Measurements from ENCODE around the gene PEX12. TPM values are rescaled to one million over a fixed set of nuclear protein-coding genes. Genes with fewer than 3 reads are reported as not detected.

PEX12 gene
- total and polyA plus RNA-seq, 12 donors, result 2.6 to 11.2 (median 8.3) TPM

DNA sequence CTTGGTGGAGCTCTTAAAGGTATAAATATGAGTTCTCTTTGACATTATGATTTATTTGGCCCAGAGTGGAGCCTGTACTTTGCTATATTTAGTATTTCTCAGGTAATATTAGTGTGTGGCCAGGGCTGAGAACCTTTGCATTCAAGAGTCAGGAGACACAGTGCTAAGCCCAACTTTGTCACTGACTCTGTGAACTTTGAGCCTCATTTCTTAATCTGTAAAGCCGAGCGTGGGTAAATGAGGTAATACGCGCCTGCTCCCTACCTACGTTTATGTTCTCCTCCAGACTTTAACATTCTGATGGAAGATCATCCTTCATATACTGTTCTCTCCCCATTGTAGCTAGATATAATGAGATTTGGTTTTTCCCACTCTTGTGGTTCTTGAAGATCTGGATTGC is 19.2 kb upstream of the PEX12 start:
- Histone ChIP-seq H3K27me3 (no peaks in the 10 kb centered on the region), H3K4me3 (no peak overlapping the region), H3K9me3 (no peaks in the 10 kb centered on the region), H3K36me3 (peaks cover 0 to 92% (median 30%) of the 10 kb centered on the region in 9 donors), H3K27ac (no peak overlapping the region), H3K4me1 (peaks cover 0 to 16% (median 6%) of the 10 kb centered on the region in 9 donors)
- intact Hi-C loops (cut with DNase I), result no loop called here
- ATAC-seq (peak in 1 of 8 donors; percentile 20), DNase-seq (no peak)
- TF ChIP-seq, protein P1, sequence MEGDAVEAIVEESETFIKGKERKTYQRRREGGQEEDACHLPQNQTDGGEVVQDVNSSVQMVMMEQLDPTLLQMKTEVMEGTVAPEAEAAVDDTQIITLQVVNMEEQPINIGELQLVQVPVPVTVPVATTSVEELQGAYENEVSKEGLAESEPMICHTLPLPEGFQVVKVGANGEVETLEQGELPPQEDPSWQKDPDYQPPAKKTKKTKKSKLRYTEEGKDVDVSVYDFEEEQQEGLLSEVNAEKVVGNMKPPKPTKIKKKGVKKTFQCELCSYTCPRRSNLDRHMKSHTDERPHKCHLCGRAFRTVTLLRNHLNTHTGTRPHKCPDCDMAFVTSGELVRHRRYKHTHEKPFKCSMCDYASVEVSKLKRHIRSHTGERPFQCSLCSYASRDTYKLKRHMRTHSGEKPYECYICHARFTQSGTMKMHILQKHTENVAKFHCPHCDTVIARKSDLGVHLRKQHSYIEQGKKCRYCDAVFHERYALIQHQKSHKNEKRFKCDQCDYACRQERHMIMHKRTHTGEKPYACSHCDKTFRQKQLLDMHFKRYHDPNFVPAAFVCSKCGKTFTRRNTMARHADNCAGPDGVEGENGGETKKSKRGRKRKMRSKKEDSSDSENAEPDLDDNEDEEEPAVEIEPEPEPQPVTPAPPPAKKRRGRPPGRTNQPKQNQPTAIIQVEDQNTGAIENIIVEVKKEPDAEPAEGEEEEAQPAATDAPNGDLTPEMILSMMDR (IDR thresholded peaks at IDR 0.05), result no peak
- 71 to 75% methylated on average over 5 of the region's 5 CpGs for WGBS, 2 donors

DNA sequence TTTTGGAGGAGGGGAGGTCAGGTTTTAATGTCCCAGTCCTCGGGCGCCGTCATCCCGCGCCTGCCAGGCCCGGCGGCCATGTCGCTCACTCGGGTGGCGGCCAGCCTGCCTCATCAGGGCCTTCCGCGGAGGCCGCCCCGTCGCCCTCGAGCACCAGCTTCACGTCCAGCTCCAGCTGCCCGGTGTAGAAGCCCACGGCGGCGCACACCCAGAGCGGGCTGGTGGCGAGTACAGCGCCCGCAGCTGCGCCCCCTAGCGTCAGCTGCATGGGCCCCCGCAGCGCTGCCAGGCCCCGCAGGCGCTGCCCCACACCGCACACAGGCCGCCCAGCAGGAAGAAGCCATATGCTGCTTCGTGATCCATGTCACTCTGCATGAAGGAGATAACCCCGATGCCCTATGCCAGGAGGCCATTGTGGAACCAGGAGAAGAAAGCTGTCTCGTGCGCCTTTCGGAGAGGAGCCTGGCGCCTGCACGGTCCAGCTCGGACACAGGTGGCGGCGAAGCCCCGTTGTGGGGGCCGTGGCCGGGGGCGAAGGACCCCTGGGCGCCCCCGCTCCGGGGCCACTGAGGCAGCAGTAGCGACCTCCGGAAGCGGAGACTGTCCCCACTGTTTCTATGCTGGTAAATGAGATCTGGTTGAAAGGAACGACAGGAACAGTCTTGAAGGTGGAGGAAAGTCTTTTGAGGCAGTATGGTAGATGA is 18.3 kb upstream of the PEX12 start:
- H3K36me3 ChIP-seq, result peaks cover 0 to 83% (median 30%) of the 10 kb centered on the region in 9 donors
- no peak overlapping the region for H3K27ac ChIP-seq
- intact Hi-C loops (cut with DNase I), result no loop called here
- H3K4me3 ChIP-seq, result no peak overlapping the region
- ATAC-seq (peak in 2 of 8 donors; percentile 42 to 71), DNase-seq (no peak)
- H3K9me3 ChIP-seq, result no peaks in the 10 kb centered on the region
- TF ChIP-seq, protein P1 (IDR thresholded peaks at IDR 0.05), result peak in 1 of 9 donors; percentile 16
- no peaks in the 10 kb centered on the region for H3K27me3 ChIP-seq
- H3K4me1 ChIP-seq, result peaks cover 0 to 25% (median 7%) of the 10 kb centered on the region in 9 donors
- WGBS, 2 donors, result 84 to 85% methylated on average over 54 of the region's 54 CpGs

DNA sequence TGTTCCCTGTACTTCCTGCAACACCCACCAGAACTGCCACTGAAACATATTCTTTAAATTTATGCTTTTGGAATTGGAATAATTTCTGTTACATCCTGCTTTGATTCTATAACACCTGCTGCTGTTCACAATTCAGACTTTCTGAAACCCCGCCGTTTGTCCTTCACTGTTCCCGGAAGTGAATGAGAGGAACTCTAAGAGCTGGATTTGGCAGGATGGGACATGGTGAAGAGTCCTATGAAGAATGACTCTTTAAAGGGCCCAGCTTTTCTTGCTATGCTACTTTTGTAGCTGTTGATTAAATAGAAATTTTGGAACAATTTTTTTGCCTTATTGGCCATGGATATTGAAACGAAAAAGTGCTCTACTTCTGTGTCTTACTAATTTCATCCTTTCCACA is 17.7 kb upstream of the PEX12 start:
- TF ChIP-seq, protein P1 (IDR thresholded peaks at IDR 0.05), result no peak
- Histone ChIP-seq H3K9me3 (no peaks in the 10 kb centered on the region), H3K36me3 (peaks cover 0 to 81% (median 30%) of the 10 kb centered on the region in 9 donors), H3K4me3 (no peak overlapping the region), H3K4me1 (peaks cover 0 to 31% (median 7%) of the 10 kb centered on the region in 9 donors), H3K27me3 (no peaks in the 10 kb centered on the region), H3K27ac (peak overlapping the region in 1 of 10 donors; percentile 34)
- 38 to 57% methylated on average over 4 of the region's 4 CpGs for WGBS, 2 donors
- ATAC-seq, result peak in 3 of 8 donors; percentile 55 to 79 (median 58)
- DNase-seq, result no peak
- intact Hi-C loops (cut with DNase I), result no loop called here

DNA sequence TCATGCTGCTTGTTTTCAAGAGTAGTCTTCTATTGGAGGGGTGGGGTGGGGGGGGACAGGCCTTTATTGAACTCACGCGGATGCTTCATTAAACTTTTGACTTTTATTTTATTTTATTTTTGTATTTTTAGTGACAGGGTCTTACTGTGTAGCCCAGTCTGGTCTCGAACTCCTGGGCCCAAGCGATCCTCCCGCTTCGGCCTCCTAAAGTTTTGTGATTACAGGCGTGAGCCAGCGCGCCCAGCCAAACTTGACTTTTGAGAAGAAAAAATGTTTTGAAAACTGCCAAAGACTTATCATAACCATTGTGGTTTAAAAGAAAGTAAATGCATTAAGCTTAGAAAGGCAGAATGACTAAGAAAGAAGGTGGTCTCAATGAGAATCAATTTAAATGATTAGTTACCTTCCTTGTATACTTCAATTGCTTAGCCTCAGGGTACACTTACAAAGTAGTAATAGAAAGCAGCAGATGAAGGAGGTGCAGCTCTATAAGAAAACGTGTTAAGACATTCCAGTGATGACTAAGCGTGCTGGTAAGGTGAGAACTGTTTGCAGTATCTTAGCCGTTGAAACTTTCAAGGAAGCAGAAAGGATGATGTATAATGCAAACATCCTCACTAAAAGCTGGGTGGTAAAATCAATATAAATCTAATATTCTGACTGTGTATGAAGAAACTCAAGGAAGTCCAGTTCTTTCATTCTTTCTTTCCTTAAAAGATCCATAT is 10.0 kb upstream of the PEX12 start:
- Histone ChIP-seq H3K4me1 (peaks cover 0 to 57% (median 24%) of the 10 kb centered on the region in 9 donors), H3K27ac (peak overlapping the region in 3 of 10 donors; percentile 94 to 95 (median 95)), H3K4me3 (peak overlapping the region in 9 of 10 donors; percentile 58 to 90 (median 81)), H3K9me3 (no peaks in the 10 kb centered on the region), H3K36me3 (peaks cover 0 to 4% (median 0%) of the 10 kb centered on the region in 9 donors), H3K27me3 (no peaks in the 10 kb centered on the region)
- WGBS, 2 donors, result 72% methylated on average over 12 of the region's 12 CpGs
- no peak for DNase-seq
- intact Hi-C loops (cut with DNase I), result no loop called here
- TF ChIP-seq, protein P1 (IDR thresholded peaks at IDR 0.05), result no peak
- no peak for ATAC-seq
